CD4-positive, alpha-beta T cell treated with Interleukin-12 subunit alpha and Interleukin-12 subunit beta, for 1 hour (primary cell): Measurements from ENCODE around the gene CTBP2.
A peak's percentile ranks its signal among the peaks of the same experiment; 100 is the strongest.

Source experiments
- DNase-seq: peaks from one replicate; pipeline ENCODE4 v3.0.0-alpha.2; 2020

The CTBP2 gene

GRCh38 chr10:125016611-125017202 is 143.7 kb downstream of the CTBP2 start:
- DNase-seq: no peak

DNA sequence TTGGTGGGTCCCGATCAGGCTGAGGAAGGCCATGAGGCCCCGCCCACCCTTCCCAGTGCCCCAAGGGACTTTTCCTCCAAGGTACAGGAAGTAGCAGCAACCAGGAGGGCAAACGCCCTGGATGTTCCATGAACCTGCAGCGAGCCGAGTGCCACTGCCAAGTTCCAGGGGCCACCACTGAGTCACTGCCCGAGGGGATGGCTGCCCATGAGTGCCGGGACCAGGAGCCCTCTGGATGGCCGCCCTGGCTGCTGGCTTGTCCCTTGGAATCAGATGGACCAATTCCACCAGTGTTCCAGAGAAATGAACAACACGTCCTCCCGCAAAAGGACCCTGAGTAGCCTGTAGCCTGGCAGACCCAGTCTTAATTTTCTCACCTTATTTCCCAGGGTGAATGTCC is 144.2 kb downstream of the CTBP2 start:
- DNase-seq: no peak

DNA sequence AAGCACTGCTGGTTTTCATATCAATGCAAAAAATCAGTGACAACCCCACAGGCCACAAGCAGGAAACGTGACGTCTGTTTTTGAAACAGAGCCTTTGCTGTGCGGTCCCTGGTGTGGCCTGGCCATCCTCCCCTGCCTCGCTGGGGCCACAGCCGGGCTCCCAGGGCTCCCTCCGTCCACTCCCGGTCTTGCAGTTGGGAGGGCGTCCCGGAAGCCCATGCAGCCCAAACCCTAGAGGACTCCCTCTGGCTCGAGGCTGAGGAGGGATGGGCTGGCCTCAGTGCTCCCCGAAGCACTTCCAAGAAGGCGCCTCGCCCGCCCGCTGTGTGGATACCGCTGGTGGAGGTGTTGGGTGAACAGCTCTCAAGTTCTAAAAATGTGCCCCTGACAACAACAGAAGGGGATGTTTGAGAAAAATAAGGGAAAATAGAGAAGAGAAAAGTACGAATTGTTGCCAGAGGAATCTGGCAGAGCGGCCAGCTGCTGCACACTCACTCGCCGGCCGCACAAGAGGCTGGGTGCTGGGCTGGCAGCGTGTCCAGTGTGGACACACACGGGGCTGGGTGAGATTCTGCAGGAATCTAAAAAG is 144.9 kb downstream of the CTBP2 start:
- DNase-seq: peak; percentile 9

DNA sequence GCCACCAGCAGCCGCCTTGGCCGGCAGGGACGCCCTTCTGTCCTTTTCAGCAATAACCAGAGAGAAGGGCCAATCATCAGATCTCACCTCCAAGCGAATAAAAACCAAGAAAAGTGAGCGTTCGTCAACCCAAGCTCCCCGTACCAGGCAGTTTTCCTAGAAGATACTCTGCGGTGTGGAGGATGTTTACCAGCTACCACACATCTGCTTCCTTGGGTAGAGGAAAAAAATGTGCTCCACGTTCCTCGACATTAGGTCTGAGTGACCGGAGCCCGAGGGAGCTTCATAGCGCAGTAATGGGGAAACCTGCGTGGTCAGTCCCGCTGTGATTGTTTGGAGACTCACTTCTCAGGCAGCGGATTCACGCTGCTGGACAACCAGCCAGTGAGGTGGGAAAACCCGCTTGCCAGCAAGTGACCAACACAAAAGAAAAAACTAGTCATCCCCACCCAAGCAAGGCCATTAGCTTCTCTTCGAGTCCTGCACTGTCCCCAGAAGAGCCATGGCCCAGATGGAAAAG is 145.5 kb downstream of the CTBP2 start:
- DNase-seq: no peak

DNA sequence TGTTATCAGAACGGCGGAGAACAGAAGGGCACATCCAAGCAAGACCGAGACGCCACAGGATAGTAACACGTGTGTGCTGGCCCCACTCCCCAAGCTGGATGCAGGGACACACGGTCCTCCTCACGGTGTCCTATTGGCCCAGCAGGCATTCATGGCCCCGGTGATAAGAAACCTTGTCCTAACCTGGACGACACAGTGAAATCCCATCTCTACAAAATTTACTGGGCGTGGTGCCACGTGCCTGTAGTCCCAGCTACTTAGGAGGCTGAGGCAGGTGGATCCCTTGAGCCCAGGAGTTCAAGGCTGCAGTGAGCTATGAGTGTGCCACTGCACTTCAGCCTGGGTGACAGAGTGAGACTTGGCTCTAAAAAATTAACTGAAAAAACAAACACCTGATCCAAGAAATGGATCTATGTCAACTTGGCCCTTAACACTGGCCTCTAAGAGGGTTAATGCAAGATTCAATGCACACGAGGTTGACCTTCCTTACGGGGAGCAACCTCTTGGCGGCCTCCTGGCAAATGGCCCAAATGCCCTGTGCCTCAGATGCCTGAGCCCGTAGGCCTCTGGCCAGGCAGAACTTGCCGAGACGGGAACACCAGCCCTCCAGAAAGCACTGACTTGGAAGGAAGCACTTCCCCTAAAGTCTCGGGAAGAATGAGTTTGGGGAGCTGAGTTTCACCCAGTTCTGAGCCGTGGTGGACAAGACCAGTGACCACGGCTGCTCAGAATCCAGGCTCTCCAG is 146.1 kb downstream of the CTBP2 start:
- DNase-seq: no peak

DNA sequence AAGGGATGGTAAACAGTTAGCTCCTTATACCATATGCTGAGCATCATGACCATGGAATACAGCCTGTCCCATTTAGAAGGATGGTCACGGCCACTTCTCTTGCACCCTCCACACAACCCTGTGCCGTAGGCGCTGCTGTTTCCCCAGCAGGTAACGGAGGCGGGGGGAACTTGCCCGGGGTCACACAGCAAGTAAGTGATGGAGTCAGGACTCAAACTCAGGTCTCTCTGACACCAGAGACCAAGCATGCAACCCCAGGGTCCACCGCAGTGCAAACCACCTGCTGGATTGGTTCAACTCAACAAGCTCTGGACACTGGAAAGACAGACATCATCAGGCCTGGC is 146.9 kb downstream of the CTBP2 start:
- no peak for DNase-seq

DNA sequence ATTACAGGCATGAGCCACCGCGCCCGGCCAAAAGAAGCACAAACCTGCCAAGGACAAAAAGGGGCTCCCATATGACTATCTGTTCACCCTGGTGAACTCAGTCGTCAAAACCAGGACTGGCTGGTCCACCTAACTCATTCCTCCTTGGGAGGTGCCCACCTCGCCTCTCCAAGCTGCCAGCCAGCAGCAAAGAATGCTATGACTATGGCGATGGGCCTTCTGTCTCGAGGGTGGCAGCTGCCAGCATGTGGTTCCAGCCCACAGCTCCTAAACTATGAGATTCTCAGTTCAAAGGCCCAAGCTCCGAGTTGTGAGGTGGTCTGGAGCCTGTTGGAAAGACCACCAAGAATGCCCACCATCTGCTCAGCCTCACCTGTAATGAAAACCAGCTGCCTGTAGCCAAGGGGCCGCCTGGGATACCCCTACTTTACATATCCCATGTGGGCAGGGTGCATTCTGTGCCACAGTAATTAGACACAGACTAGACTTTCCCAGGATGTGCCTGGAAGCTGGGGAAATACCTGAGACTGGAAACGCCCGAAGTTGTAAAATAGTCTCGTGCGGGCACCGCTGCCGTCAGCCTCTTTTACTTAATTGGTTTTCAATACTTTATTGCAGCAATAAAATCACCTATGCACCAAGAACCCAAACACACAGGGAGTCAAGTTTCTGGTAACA is 147.4 kb downstream of the CTBP2 start:
- DNase-seq: no peak

DNA sequence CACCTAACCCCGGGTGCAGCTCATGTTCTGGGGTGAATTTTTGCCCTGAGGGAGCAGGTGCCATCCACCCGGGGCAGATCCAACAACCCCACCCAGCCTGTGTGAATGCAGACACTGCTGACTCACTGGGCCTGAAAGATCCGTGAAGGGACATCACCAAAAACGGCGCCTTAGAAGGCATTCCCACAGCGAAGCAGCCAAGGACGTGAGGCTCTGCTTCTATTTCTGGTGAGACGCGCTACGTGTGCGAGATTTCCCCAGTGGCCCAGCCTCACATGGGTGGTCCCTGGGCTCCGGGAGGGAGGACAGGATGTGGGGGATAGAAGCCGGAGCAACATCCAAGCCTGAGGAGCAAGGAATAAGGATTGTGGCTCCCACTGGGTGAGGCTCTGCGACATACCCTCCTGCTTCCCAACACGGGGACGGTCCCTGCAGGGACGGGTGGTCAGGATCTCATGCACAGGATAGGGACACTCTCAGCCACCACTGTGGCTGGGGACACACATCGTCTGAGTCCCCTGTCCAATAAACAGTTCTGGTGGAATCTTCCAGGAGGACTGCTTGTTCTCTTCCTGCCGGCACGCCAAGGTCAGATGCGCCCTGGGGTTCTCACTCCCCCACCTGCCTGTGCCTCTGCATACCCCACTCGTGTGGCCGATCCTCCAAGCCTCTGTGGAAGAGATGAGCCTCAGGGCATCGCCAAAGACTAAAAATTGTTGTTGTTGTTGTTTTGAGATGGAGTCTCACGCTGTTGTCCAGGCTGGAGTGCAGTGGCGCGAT is 148.2 kb downstream of the CTBP2 start:
- no peak for DNase-seq

DNA sequence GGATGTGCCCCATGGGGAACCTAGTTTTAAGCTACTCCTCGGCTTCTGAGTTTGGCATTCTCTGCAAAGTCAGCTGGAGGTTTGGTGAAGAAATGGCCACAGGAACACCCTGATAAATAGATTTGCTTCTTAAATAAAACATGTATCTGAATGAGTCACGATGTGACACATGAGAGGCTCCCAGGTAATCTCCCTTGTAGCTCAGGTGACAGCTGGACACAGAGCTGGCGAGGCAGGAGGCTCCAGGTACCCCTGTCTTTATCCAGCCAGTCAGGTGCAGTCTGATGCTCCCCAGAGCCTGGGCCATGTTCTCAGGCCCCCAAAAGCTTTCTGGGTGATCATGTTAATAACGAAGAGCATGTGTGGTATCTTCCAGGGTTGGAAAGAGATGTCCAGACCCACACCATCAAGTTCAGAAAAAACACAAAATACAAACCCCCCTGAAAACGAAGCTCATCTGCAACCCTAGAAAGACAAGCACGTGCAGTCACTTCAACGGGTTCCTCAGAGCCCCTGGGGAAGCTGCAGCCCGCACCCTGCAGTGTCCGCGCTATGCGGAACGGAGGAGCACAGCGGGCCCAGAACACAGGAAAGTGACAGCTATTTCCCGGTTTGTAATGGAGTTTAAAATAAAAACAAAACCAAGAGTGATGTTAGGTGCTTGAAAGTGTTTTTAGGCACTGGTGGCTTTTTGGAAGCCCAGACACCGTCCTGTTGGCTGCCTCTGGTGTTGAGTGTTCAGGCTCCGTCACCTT is 149.0 kb downstream of the CTBP2 start:
- no peak for DNase-seq

- DNase-seq: no peak
Observed at GRCh38 chr10:125010362-125010761, 150.0 kb downstream of the CTBP2 start.

DNA sequence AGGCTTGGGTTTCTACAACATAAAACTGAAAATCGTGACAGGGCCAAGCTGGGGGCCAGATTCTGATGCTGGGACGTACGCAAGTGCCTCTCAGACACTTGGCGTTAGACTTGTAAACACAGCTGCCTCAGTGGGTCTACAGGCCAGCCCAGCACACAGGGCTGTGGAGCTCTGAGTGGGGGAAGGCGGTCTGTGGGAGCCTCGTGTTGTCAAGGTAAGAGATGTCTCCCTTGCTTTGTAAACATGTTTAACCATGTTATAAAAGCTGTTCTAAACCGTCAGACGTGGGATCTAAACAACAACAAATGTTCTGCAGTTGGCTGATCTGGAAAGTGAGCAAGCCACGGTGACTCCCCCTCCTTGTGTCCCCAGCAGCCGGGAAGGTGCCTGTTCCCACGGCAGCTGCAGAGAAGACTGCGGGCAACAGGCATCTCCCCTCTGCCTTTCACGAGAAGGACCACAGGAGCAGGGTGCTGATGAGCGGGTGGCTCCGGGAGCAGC is 150.7 kb downstream of the CTBP2 start:
- no peak for DNase-seq

DNA sequence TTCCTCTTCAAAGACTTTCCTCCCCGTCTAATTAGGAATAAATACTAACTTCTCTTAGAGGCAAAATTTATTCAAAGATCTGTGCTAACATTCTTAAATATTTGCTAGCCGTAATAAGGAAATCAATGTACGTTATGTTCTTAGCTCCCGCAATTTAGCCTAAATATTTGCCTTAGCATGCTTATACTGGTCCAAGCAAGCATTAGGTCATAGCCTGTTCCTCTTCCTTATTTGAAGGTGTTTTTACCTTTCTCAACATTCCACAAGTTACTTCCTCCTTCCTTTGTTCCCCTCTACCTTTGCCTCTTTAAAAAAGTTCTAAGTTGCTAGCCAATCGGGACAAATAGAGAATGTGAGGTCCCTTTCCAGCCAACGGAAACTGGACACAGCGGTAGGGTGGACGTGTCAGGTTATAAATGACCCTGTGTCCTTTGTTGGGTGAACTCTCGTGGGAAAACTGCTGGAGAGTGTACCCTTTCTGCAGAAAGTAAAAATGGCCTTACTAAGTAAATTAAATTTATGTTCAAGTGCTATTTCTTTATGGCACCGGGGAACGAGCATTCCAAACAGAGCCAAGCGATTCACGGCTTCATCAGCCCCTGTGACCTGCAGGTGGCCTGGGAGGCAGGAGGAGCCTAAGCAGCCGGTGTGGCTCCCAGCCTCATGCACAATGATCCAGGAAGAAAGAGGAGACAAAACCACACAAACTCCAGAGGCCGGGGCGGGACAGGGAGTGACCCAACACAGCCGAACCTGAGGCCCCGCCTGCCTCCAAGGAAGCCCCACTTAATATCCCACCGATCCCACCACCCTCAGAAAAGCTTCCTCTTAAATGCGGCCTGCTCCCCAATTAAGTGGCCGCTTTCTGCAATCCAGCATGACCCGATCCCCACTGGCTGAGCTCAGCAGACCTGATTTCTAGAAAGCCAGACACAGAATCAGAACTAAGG is 151.4 kb downstream of the CTBP2 start:
- DNase-seq: no peak

- no peak for DNase-seq
Observed at GRCh38 chr10:125007436-125007835, 152.9 kb downstream of the CTBP2 start.

DNA sequence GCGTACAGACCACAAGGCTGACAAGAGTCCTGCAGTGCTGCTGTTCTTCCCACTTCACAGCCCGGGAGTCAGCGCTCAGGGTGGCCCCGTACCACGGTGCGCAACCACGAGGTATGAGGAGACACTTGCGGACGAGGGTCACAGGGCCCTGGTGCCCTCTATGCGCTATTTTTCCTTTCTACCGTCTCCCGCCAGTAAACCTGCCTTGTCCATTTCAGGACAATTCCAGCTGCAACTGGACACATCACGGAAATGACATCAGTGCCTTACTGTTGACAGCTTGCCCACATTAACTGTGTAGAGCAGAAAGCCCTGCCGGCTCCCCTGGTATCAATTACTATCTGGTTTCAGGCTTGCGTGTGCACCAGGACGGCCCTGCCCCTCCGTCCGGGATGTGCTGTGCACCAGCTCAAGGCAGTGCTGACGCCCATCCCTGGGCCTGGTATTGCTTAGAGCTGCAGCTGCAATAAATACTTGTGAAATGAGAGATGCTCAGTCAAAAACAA is 153.4 kb downstream of the CTBP2 start:
- DNase-seq: no peak

GRCh38 chr10:125006188-125006680 is 154.1 kb downstream of the CTBP2 start:
- DNase-seq: no peak

DNA sequence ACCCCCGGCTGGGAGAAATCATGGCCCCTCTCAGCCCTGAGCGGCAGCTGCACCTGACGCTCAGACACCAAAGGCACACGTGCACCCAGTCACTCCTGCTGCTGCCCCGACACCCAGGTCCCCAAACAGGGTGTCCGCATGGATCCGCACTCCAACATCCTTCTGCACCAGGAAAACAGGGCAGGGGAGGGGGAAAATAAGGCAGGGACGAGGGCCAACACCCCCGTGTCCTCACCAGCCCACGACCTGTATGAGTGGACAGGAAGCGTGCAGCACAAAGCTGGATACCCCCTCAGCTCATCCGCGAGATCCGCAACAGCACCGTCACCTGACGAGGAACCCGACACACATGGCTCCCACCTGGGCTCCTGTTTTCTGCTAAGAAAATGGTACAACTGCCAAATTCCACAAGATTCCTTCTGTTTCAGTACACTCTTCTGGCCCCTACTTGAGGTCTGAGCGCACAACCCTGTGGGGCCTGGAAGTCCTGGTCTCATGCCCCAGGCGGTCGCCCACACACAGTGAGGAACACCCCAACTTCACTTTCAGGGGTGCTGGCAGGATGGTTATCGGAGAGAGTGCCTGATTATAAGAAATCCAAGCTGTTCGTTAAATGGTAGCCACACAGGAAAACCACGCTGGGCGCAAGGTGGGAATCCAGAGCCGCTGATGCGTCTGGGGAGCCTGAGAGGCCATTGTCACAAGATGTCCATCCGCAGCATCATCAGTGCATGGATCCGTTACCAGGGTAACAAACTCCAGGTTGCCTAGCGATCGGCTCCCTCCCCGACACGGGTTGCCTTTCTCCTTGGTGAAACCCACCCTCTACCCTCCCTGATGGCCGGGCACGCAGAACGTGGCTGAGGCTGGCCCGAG is 154.8 kb downstream of the CTBP2 start:
- DNase-seq: no peak

- no peak for DNase-seq
Observed at GRCh38 chr10:125004571-125005311, 155.6 kb downstream of the CTBP2 start.

GRCh38 chr10:125003901-125004467 is 156.4 kb downstream of the CTBP2 start:
- DNase-seq: no peak
